22Rv1 (cell line): ENCODE data around the gene NINL.

ENCODE experiments used
- ZFX ChIP-seq: fragments of 450-650 bp; IDR thresholded peaks from 2 replicates; pipeline ENCODE4 v1.6.1; 2017; ENCODE audit warnings: antibody characterized with exemption, borderline replicate concordance
- TF ChIP-seq, protein P1 (sequence below): fragments of 450-650 bp; IDR thresholded peaks from 2 replicates; pipeline ENCODE4 v1.5.1; 2017; ENCODE audit warnings: mild to moderate bottlenecking

DNA sequence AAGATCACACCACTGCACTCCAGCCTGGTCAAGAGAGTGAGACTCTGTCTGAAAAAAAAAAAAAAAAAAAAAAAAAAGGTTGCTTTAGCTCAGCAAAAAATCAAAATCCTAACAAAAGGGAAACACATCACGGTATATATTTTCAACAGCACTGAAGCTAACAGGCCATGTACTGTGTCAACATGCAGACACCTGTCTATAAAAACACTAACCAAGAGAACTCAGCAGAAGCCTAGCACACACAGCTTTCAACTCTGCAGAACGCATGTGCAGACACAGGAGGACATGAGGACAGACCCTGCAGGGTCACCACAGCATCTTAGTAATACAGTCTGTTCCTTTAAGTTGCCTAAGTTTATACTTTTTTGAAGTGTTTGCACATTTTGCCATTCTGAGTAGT lies 13.5 kb downstream of the NINL start:
- TF ChIP-seq, protein P1, sequence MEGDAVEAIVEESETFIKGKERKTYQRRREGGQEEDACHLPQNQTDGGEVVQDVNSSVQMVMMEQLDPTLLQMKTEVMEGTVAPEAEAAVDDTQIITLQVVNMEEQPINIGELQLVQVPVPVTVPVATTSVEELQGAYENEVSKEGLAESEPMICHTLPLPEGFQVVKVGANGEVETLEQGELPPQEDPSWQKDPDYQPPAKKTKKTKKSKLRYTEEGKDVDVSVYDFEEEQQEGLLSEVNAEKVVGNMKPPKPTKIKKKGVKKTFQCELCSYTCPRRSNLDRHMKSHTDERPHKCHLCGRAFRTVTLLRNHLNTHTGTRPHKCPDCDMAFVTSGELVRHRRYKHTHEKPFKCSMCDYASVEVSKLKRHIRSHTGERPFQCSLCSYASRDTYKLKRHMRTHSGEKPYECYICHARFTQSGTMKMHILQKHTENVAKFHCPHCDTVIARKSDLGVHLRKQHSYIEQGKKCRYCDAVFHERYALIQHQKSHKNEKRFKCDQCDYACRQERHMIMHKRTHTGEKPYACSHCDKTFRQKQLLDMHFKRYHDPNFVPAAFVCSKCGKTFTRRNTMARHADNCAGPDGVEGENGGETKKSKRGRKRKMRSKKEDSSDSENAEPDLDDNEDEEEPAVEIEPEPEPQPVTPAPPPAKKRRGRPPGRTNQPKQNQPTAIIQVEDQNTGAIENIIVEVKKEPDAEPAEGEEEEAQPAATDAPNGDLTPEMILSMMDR: no peak
- TF ChIP-seq ZFX: no peak
